ENCODE results near the gene FAM237B.

FAM237B gene

GRCh38 chr7:90290244-90291113 is 30.6 kb downstream of the FAM237B start:
- no peak for DNase-seq (ENCODE audit: low spot score)

GRCh38 chr7:90288154-90288553 is 33.0 kb downstream of the FAM237B start:
- DNase-seq (ENCODE audit: low spot score): no peak

- DNase-seq (ENCODE audit: low spot score): no peak
These were observed 44.9 kb downstream of the FAM237B start for GRCh38 chr7:90276033-90276728.

- no peak for DNase-seq (ENCODE audit: low spot score)
These were observed 46.9 kb downstream of the FAM237B start for GRCh38 chr7:90274161-90274560.

- no peak for DNase-seq (ENCODE audit: low spot score)
These were observed 48.9 kb downstream of the FAM237B start for GRCh38 chr7:90272242-90272641.

GRCh38 chr7:90271753-90272152 is 49.4 kb downstream of the FAM237B start:
- no peak for DNase-seq (ENCODE audit: low spot score)

GRCh38 chr7:90270431-90271178 is 50.5 kb downstream of the FAM237B start:
- DNase-seq (ENCODE audit: low spot score): no peak

- DNase-seq (ENCODE audit: low spot score): no peak
These were observed 51.9 kb downstream of the FAM237B start for GRCh38 chr7:90269163-90269562.

- no peak for DNase-seq (ENCODE audit: low spot score)
These were observed 53.7 kb downstream of the FAM237B start for GRCh38 chr7:90267263-90267858.

- no peak for DNase-seq (ENCODE audit: low spot score)
These were observed 54.3 kb downstream of the FAM237B start for GRCh38 chr7:90266808-90267207.

Measured in pons (tissue), 1 donor.